HepG2 (cell line): ENCODE data around the gene MCC. TPM values are rescaled to one million over a fixed set of nuclear protein-coding genes. Genes with fewer than 3 reads are reported as not detected.

Experiments used
- ATAC-seq: fragments of 200-7000 bp; cut with Tn5 transposase; 3 replicates; pipeline ENCODE4 v1.9.1; 2020; ENCODE audit warnings: mild to moderate bottlenecking, moderate library complexity
- BruUV-seq: library from RNA; stranded (reverse); fragments of 400-500 nt; replicated peaks from 2 replicates; lab custom pipeline; 2021; lab: Mats Ljungman, UMichigan
- CTCF ChIA-PET: fragments of 300-600 bp; formaldehyde crosslinking; extraction: SDS; loops from one replicate; lab custom pipeline; 2021; ENCODE audit warnings: low total read pairs, inconsistent platforms, low intra/inter-chr PET ratio; lab: Yijun Ruan, JAX
- POLR2A ChIA-PET: fragments of 350-600 bp; sonication (Branson Sonifier 250); formaldehyde crosslinking; loops from one replicate; lab custom pipeline; 2020; ENCODE audit warnings: antibody characterized with exemption, inconsistent platforms; lab: Yijun Ruan, JAX
- DNase-seq: peaks from one replicate; pipeline ENCODE4 v3.0.0-alpha.2; 2015; ENCODE audit warnings: low spot score
- FAIRE-seq: peaks from 3 replicates; lab custom pipeline; 2011; peaks lifted over from hg19 to GRCh38; lab: Jason Lieb, UNC
- H2AFZ ChIP-seq: one replicate; pipeline ENCODE4 v1.6.1; 2011; ENCODE audit warnings: low read length, inconsistent platforms
- H3K27ac ChIP-seq: fragments of 300-600 bp; 3 replicates; pipeline ENCODE4 v1.8.0; 2011; ENCODE audit warnings: mixed run types, mild to moderate bottlenecking, mixed read lengths, low read length, inconsistent platforms; ENCODE audit not compliant: insufficient read depth; ENCODE audit errors: extremely low read length
- H3K27me3 ChIP-seq, 2 experiments: fragments of 200-600 bp in 1 of 2; 2 replicates in 1 of 2; 3 replicates in 1 of 2; pipeline versions ENCODE4 v1.6.0 to v1.8.0; 2011; ENCODE audit warnings: low read length in 2 of 2, mild to moderate bottlenecking in 2 of 2, moderate library complexity in 2 of 2, inconsistent platforms in 1 of 2; ENCODE audit not compliant: insufficient read depth in 2 of 2, control insufficient read depth in 1 of 2
- H3K36me3 ChIP-seq, 2 experiments: fragments of 200-600 bp in 1 of 2; replicated peaks in 1 of 2; 2 replicates in 1 of 2; 3 replicates in 1 of 2; pipeline versions ENCODE4 v1.5.1 to v1.8.0; 2011; ENCODE audit warnings: low read length in 2 of 2, inconsistent platforms in 1 of 2; ENCODE audit not compliant: insufficient read depth in 2 of 2, control insufficient read depth in 1 of 2
- H3K4me1 ChIP-seq: 2 replicates; pipeline ENCODE4 v1.5.1; 2012; ENCODE audit warnings: low read length, inconsistent platforms; ENCODE audit not compliant: insufficient read depth
- H3K4me2 ChIP-seq: 2 replicates; pipeline ENCODE4 v1.6.0; 2011; ENCODE audit warnings: low read depth, low read length, inconsistent platforms
- H3K4me3 ChIP-seq, 3 experiments: fragments of 200-600 bp in 1 of 3; sonication (generic), shearing (Covaris generic) in 1 of 3; replicated peaks in 1 of 3; 2 replicates each; pipeline ENCODE4 v1.5.1; 2011 to 2016; ENCODE audit warnings: low read length in 3 of 3, inconsistent platforms in 2 of 3, low read depth in 2 of 3, mild to moderate bottlenecking in 2 of 3, control low read depth in 1 of 3, mixed read lengths in 1 of 3; ENCODE audit not compliant: insufficient read depth in 1 of 3
- H3K79me2 ChIP-seq: one replicate; pipeline ENCODE4 v1.6.1; 2011; ENCODE audit warnings: low read length, inconsistent platforms; ENCODE audit not compliant: insufficient read depth
- H3K9ac ChIP-seq: 2 replicates; pipeline ENCODE4 v1.6.0; 2011; ENCODE audit warnings: mild to moderate bottlenecking, low read depth, low read length, inconsistent platforms; ENCODE audit not compliant: insufficient read depth
- H3K9me3 ChIP-seq: 2 replicates; pipeline ENCODE4 v1.5.1; 2012; ENCODE audit warnings: mild to moderate bottlenecking, low read length
- H4K20me1 ChIP-seq: 2 replicates; pipeline ENCODE4 v1.6.0; 2011; ENCODE audit warnings: inconsistent platforms, mild to moderate bottlenecking, low read length, moderate library complexity; ENCODE audit not compliant: insufficient read depth
- CTCF ChIP-seq: sonication (generic); formaldehyde crosslinking; IDR thresholded peaks from 2 replicates; pipeline ENCODE4 v1.5.0; 2020; ENCODE audit warnings: mild to moderate bottlenecking, missing genetic modification reagents, moderate library complexity
- GTF2F1 ChIP-seq: fragments of 150-350 bp; IDR thresholded peaks from 2 replicates; pipeline ENCODE4 v1.6.1; 2014; ENCODE audit warnings: low read length
- NBN ChIP-seq: fragments of 450-650 bp; conservative IDR thresholded peaks from 2 replicates; pipeline ENCODE4 v1.6.1; 2017
- ZMAT3 ChIP-seq: sonication (generic); formaldehyde crosslinking; conservative IDR thresholded peaks from 2 replicates; pipeline ENCODE4 v1.7.0; 2021; ENCODE audit warnings: missing genetic modification reagents
- ZNF292 ChIP-seq: sonication (generic); formaldehyde crosslinking; IDR thresholded peaks from 2 replicates; pipeline ENCODE4 v1.8.1; 2022; ENCODE audit warnings: mild to moderate bottlenecking, low read depth, missing genetic modification reagents, borderline replicate concordance
- ZNF691 ChIP-seq: sonication (generic); formaldehyde crosslinking; IDR thresholded peaks from 2 replicates; pipeline ENCODE4 v1.4.0; 2020; ENCODE audit warnings: missing genetic modification reagents, low read depth, mild to moderate bottlenecking, borderline replicate concordance
- in situ Hi-C: cut with HindIII; loops from 2 replicates; pipeline ENCODE4 v1.10.0; 2017; ENCODE audit warnings: low pct_unique_long_range_greater_than_20kb; ENCODE audit not compliant: extremely low pct_ligation_motif_present
- intact Hi-C: fragments of 100-400 bp; cut with micrococcal nuclease; formaldehyde crosslinking; loops from one replicate; pipeline ENCODE4 v1.10.0; 2022; ENCODE audit not compliant: unreplicated experiment
- polyA plus RNA-seq, 8 experiments: library from polyadenylated mRNA; depleted of rRNA in 3 of 8; stranded (reverse) in 7 of 8; unstranded in 1 of 8; fragments of >200 nt; fragmentation: Illumina TruSeq in 4 of 8; extraction: Trizol in 4 of 8; gene quantifications; 2 replicates each; pipeline versions ENCODE4 v1.2.1 to v1.2.3, GENCODE V29; 2011 to 2016; ENCODE audit warnings: low read depth in 4 of 8, missing spikeins in 1 of 8, mixed read lengths in 1 of 8; ENCODE audit not compliant: insufficient read depth in 1 of 8
- total RNA-seq, 5 experiments: library from RNA; depleted of rRNA; stranded (reverse); fragments of >200 nt; fragmentation: Illumina TruSeq; extraction: Trizol; gene quantifications; 2 replicates each; pipeline ENCODE4 v1.2.3, GENCODE V29; 2016; ENCODE audit warnings: low read depth in 1 of 5

MCC gene
- total and polyA plus RNA-seq, 2 of the 13 experiments (the other 11 are each of a cell fraction or from before 2014, with no cell fraction given): 0.55 to 2.4 TPM

- CTCF ChIA-PET: no interaction called here
These were observed 404.8 kb downstream of the MCC start for GRCh38 chr5:113083481-113083880.

More at GRCh38 chr5:113083481-113083880, 404.8 kb downstream of the MCC start:
- H3K27me3 ChIP-seq: no peaks in the 10 kb centered on the region
- H3K4me1 ChIP-seq: no peaks in the 10 kb centered on the region
- H3K36me3 ChIP-seq: no peaks in the 10 kb centered on the region
- POLR2A ChIA-PET: no interaction called here
- no peaks in the 10 kb centered on the region for H3K79me2 ChIP-seq
- TF ChIP-seq CTCF (no peak), GTF2F1 (no peak), NBN (no peak), ZNF691 (no peak), ZNF292 (no peak), ZMAT3 (CRISPR knock-in tag) (no peak)
- DNase-seq: no peak
- H3K4me3 ChIP-seq: no peak overlapping the region
- no peak overlapping the region for H3K4me2 ChIP-seq
- H3K27ac ChIP-seq: no peak overlapping the region
- no peak overlapping the region for H3K9ac ChIP-seq
- intact Hi-C loops: no loop called here
- no peak for ATAC-seq
- no peak overlapping the region for H2AFZ ChIP-seq
- no TSS peak for BruUV-seq
- no peaks in the 10 kb centered on the region for H3K9me3 ChIP-seq
- FAIRE-seq: no peak
- in situ Hi-C loops: no loop called here
- no peaks in the 10 kb centered on the region for H4K20me1 ChIP-seq
